Upper lobe of right lung (tissue), 1 donor: Measurements from ENCODE around the gene C19orf85. TPM values are rescaled to one million over a fixed set of nuclear protein-coding genes. Genes with fewer than 3 reads are reported as not detected.

Source experiments
- ATAC-seq: fragments of 200-7000 bp; cut with Tn5 transposase; one replicate; pipeline ENCODE4 v1.9.1; 2020; ENCODE audit warnings: mild to moderate bottlenecking, moderate library complexity
- DNase-seq: peaks from one replicate; pipeline ENCODE4 v3.0.0-alpha.2; 2020
- H3K27ac ChIP-seq: fragments of 200-600 bp; one replicate; pipeline ENCODE4 v1.8.0; 2022
- H3K27me3 ChIP-seq: fragments of 200-600 bp; one replicate; pipeline ENCODE4 v1.8.0; 2022; ENCODE audit warnings: mild to moderate bottlenecking
- H3K36me3 ChIP-seq: fragments of 200-600 bp; one replicate; pipeline ENCODE4 v1.8.0; 2022
- H3K4me1 ChIP-seq: fragments of 200-600 bp; one replicate; pipeline ENCODE4 v1.8.0; 2022
- H3K4me3 ChIP-seq: fragments of 200-600 bp; one replicate; pipeline ENCODE4 v1.8.0; 2022; ENCODE audit warnings: mild to moderate bottlenecking
- H3K9me3 ChIP-seq: fragments of 200-600 bp; one replicate; pipeline ENCODE4 v1.8.0; 2022
- intact Hi-C: fragments of 100-400 bp; cut with DNase I; formaldehyde crosslinking; loops from one replicate; pipeline ENCODE4 v1.11.0; 2022
- total RNA-seq: library from RNA; stranded (reverse); fragmentation: NEBNext Ultra II Directional; extraction: Animal tissue kit (Norgen Biotek cat#: 25700); gene quantifications from one replicate; pipeline ENCODE4 v1.2.1, GENCODE V29; 2021
- TF ChIP-seq, protein P1 (sequence below): fragments of 200-600 bp; IDR thresholded peaks from one replicate; pipeline ENCODE4 v1.8.0; 2022; ENCODE audit warnings: antibody characterized with exemption
- donor health status: DM: no; HTN: yes; CAD: no; lungs with severe emphysema.

Gene C19orf85
- total RNA-seq, 1 donor from 2014 or later = not detected

DNA sequence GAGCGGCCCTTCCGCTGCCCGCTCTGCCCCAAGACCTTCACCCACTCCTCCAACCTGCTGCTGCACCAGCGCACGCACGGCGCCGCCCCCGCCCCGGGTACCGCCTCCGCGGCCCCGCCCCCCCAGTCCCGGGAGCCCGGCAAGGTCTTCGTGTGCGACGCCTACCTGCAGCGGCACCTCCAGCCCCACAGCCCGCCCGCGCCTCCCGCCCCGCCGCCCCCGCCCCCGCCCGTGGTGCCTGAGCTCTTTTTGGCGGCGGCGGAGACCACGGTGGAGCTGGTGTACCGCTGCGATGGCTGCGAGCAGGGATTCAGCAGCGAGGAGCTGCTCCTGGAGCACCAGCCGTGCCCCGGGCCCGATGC lies 17.2 kb upstream of the C19orf85 start:
- Histone ChIP-seq H3K27me3 (no peaks in the 10 kb centered on the region), H3K4me1 (peaks cover 15% of the 10 kb centered on the region), H3K27ac (no peak overlapping the region), H3K4me3 (no peak overlapping the region), H3K36me3 (peaks cover 5% of the 10 kb centered on the region), H3K9me3 (no peaks in the 10 kb centered on the region)
- TF ChIP-seq, protein P1, sequence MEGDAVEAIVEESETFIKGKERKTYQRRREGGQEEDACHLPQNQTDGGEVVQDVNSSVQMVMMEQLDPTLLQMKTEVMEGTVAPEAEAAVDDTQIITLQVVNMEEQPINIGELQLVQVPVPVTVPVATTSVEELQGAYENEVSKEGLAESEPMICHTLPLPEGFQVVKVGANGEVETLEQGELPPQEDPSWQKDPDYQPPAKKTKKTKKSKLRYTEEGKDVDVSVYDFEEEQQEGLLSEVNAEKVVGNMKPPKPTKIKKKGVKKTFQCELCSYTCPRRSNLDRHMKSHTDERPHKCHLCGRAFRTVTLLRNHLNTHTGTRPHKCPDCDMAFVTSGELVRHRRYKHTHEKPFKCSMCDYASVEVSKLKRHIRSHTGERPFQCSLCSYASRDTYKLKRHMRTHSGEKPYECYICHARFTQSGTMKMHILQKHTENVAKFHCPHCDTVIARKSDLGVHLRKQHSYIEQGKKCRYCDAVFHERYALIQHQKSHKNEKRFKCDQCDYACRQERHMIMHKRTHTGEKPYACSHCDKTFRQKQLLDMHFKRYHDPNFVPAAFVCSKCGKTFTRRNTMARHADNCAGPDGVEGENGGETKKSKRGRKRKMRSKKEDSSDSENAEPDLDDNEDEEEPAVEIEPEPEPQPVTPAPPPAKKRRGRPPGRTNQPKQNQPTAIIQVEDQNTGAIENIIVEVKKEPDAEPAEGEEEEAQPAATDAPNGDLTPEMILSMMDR = no peak
- intact Hi-C loops = no loop called here
- ATAC-seq (no peak), DNase-seq (no peak)

DNA sequence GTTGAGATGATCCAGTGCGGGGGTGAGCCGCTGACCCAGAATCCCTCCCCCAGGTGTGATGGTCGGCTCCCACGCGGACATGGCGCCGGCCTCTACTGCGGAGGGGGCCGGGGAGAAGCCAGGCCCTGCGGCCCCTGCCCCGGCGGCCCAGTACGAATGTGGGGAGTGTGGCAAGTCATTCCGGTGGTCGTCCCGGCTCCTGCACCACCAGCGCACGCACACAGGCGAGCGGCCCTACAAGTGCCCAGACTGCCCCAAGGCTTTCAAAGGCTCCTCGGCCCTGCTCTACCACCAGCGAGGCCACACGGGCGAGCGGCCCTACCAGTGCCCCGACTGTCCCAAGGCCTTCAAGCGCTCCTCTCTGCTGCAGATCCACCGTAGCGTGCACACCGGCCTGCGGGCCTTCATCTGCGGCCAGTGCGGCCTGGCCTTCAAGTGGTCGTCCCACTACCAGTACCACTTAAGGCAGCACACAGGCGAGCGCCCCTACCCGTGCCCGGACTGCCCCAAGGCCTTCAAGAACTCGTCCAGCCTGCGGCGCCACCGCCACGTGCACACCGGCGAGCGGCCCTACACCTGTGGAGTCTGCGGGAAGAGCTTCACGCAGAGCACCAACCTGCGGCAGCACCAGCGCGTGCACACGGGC lies 16.7 kb upstream of the C19orf85 start:
- peaks cover 5% of the 10 kb centered on the region for H3K36me3 ChIP-seq
- no peaks in the 10 kb centered on the region for H3K27me3 ChIP-seq
- intact Hi-C loops = no loop called here
- DNase-seq = no peak
- peaks cover 15% of the 10 kb centered on the region for H3K4me1 ChIP-seq
- no peak overlapping the region for H3K4me3 ChIP-seq
- TF ChIP-seq, protein P1 = no peak
- no peaks in the 10 kb centered on the region for H3K9me3 ChIP-seq
- no peak overlapping the region for H3K27ac ChIP-seq
- no peak for ATAC-seq

DNA sequence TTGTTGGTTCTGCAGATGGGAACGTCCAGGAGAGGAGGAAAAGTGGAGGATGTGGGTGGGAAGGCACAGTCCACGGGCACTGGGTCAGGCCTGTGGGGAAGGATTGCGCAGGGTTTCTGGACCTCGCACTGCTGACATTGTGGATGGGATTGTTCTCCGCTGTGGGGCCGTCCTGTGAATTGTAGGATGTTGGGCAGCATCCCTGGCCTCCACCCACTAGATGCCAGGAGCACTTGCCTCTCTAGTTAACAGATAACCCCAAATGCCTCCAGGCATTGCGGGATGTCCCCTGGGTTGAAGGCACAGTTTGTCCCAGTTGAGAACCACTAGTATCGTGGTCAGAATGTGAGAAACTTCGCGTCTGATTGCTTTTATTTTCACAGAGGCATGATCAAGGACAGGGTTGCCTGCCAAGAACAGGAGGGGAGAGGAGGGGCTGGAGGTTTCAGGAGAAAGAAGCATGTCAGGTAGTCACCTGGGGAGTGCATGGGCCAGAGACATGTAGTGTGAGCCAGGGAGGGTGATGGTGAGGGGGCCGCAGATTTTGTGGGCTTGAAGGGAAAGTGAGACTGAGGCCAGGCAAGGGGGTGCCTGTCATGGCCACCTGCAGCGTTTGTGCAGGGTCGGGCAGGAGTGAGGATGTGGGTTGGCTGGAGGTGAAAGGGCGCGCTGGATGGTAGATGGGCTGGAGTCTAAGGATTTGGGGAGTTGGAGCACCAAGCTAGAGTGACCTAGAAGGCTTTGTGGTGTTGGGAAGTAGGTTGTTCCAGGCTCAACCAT lies 15.1 kb upstream of the C19orf85 start:
- no peaks in the 10 kb centered on the region for H3K27me3 ChIP-seq
- DNase-seq (no peak), ATAC-seq (no peak)
- TF ChIP-seq, protein P1 = no peak
- peaks cover 5% of the 10 kb centered on the region for H3K36me3 ChIP-seq
- no peak overlapping the region for H3K27ac ChIP-seq
- H3K4me3 ChIP-seq = no peak overlapping the region
- H3K9me3 ChIP-seq = no peaks in the 10 kb centered on the region
- peaks cover 19% of the 10 kb centered on the region for H3K4me1 ChIP-seq
- intact Hi-C loops = no loop called here

DNA sequence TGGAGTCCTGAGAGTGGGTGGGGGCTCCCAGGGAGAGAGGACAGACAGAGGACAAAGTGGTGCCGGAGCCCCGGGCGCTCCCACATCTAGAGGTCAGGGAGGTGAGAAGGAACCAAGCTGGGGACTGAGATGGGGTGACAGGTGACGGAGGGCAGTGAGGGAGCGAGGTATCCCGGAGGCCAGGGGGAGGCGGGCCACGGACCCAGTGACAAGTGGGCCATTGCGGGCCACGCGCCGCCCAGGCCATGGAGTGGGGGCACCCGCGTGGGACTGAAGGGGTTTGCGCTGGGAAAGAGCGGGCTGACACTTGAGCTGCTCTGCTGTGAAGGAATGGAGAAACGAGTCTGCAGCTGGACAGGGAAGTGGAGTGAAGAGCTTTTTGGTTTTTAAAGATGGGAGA lies 14.5 kb upstream of the C19orf85 start:
- H3K4me3 ChIP-seq = no peak overlapping the region
- intact Hi-C loops = no loop called here
- no peak overlapping the region for H3K27ac ChIP-seq
- no peak for DNase-seq
- H3K9me3 ChIP-seq = no peaks in the 10 kb centered on the region
- peaks cover 5% of the 10 kb centered on the region for H3K36me3 ChIP-seq
- H3K4me1 ChIP-seq = peaks cover 13% of the 10 kb centered on the region
- no peaks in the 10 kb centered on the region for H3K27me3 ChIP-seq
- no peak for ATAC-seq
- TF ChIP-seq, protein P1 = no peak

DNA sequence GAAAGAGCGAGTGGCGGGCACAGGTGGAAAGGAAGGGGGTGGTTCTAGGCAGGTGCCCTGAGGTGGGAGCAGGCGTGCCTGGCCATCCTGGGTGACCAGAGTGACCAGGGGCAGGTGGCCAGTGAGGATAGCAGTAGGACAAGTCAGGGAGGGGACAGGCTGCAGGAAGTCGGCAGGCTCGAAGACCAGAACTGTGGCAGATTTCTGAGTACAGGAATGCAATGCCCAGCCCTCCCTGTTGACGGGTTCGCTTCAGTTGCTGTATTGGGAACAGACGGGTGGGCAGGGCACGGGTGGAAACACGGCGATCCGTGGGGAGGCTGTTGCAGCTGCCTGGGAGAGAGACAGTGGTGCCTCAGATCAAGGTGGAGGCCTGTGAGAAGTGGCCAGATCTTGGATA lies 13.8 kb upstream of the C19orf85 start:
- H3K27ac ChIP-seq = no peak overlapping the region
- H3K4me3 ChIP-seq = no peak overlapping the region
- DNase-seq (no peak), ATAC-seq (no peak)
- intact Hi-C loops = no loop called here
- no peaks in the 10 kb centered on the region for H3K27me3 ChIP-seq
- peaks cover 11% of the 10 kb centered on the region for H3K4me1 ChIP-seq
- no peaks in the 10 kb centered on the region for H3K9me3 ChIP-seq
- TF ChIP-seq, protein P1 = no peak
- H3K36me3 ChIP-seq = peaks cover 5% of the 10 kb centered on the region
